Lower leg skin (tissue), 3 donors: ENCODE results near the gene CDC26.

Experiments
- CTCF ChIP-seq, 3 donors: fragments of 450-650 bp; IDR thresholded peaks; one replicate each; pipeline ENCODE4 v1.5.1; 2016; ENCODE audit warnings: antibody characterized with exemption in 3 of 3, mild to moderate bottlenecking in 3 of 3, moderate library complexity in 2 of 3
- POLR2A ChIP-seq, 2 donors: fragments of 450-650 bp; IDR thresholded peaks; one replicate each; pipeline ENCODE4 v1.6.1; 2016 to 2017; ENCODE audit warnings: antibody characterized with exemption in 2 of 2, mild to moderate bottlenecking in 1 of 2, moderate library complexity in 1 of 2

- TF ChIP-seq CTCF (IDR thresholded peaks at IDR 0.05) (no peak), POLR2A (IDR thresholded peaks at IDR 0.05) (no peak)
Observed at GRCh38 chr9:113261917-113262671, 13.3 kb downstream of the CDC26 start.
